ENCODE data around the gene NT5C2.

Gene NT5C2

GRCh38 chr10:103199488-103199887 is 6.4 kb upstream of the NT5C2 start:
- ChIA-PET CTCF (no interaction called here), POLR2A (no interaction called here)
- DNase-seq (ENCODE audit: extremely low spot score), result no peak
- no peak for TF ChIP-seq CTCF (IDR thresholded peaks at IDR 0.05; ENCODE audit: control extremely low read depth, extremely low read depth, low read depth, missing control alignments)

- DNase-seq (ENCODE audit: extremely low spot score), result no peak
- CTCF ChIA-PET, result no interaction called here
- TF ChIP-seq CTCF (IDR thresholded peaks at IDR 0.05; ENCODE audit: control extremely low read depth, extremely low read depth, low read depth, missing control alignments), result no peak
- POLR2A ChIA-PET, result no interaction called here
Observed at GRCh38 chr10:103198648-103199047, 5.6 kb upstream of the NT5C2 start.

- TF ChIP-seq CTCF (IDR thresholded peaks at IDR 0.05; ENCODE audit: control extremely low read depth, extremely low read depth, low read depth, missing control alignments), result no peak
- DNase-seq (ENCODE audit: extremely low spot score), result no peak
- ChIA-PET POLR2A (no interaction called here), CTCF (no interaction called here)
Observed at GRCh38 chr10:103197903-103198302, 4.8 kb upstream of the NT5C2 start.

DNA sequence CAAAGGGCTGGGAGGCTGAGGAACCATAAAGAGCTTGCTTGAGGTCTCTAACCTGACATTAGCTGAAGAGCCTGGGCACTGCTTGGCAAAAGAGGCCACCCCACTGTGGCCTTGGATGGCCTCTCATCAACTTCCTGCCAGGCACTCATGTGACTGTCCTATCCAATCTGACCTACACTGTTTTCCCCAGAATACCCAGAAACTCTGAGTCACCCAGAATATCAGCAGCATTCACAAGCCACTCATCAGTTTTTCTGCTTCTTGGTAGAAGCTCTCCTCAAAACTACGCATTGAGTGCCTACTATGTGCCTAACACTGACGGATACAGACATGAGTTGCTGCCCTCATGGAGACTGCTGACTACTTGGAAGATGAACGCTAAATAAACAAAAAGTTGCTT is 4.1 kb upstream of the NT5C2 start:
- ChIA-PET CTCF (no interaction called here), POLR2A (interaction anchor here (0.5 kb wide), 1 partner anchor 139 kb away, joined by 3 read pairs; no protein-coding TSS in a partner anchor)
- TF ChIP-seq CTCF (IDR thresholded peaks at IDR 0.05; ENCODE audit: control extremely low read depth, extremely low read depth, low read depth, missing control alignments), result no peak
- DNase-seq (ENCODE audit: extremely low spot score), result no peak

DNA sequence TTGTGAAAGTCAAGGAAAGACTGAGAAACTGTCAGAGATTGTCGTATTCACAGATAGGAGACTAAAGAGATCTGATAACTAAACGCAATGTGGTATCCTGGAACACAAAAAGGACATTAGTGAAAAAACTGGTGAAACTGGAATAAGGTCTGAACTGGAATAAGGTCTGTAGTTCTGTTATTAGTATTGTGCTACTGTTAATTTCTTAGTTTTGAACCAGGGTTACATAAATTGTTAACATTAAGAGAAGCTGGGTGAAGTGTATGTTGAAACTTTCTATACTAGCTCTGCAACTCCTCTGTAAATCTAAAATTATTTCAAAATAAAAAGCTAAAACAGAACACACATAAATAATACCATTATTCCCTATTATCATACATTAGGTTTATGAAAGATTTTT is 3.4 kb upstream of the NT5C2 start:
- no peak for TF ChIP-seq CTCF (IDR thresholded peaks at IDR 0.05; ENCODE audit: control extremely low read depth, extremely low read depth, low read depth, missing control alignments)
- CTCF ChIA-PET, result no interaction called here
- POLR2A ChIA-PET, result interaction anchor here (0.5 kb wide), 1 partner anchor 139 kb away, joined by 3 read pairs; no protein-coding TSS in a partner anchor
- no peak for DNase-seq (ENCODE audit: extremely low spot score)

GRCh38 chr10:103193820-103194529 is 903 bp upstream of the NT5C2 start:
- DNase-seq (ENCODE audit: extremely low spot score), result peak; percentile 42
- TF ChIP-seq CTCF (IDR thresholded peaks at IDR 0.05; ENCODE audit: control extremely low read depth, extremely low read depth, low read depth, missing control alignments), result no peak
- CTCF ChIA-PET, result interaction anchor here (1.0 to 4.2 kb wide), 3 partner anchors 34 to 276 kb away, joined by 3 to 16 read pairs (median 8); partner anchors contain the start of gene CNNM2
- POLR2A ChIA-PET, result interaction anchor here (0.5 to 2.0 kb wide), 4 partner anchors 9 to 70 kb away, joined by 3 to 6 read pairs (median 5); no protein-coding TSS in a partner anchor

Data from GM10248 (cell line).